ENCODE results near the gene SETBP1. TPM values are rescaled to one million over a fixed set of nuclear protein-coding genes. Genes with fewer than 3 reads are reported as not detected.

Gene SETBP1
- total RNA-seq, 1 donor from 2014 or later: 12.4 TPM

- Histone ChIP-seq H3K4me3 (ENCODE audit: insufficient read depth, low read depth, low read length) (no peak overlapping the region), H3K9me3 (ENCODE audit: insufficient read depth, low read depth, low read length) (no peaks in the 10 kb centered on the region), H3K36me3 (ENCODE audit: insufficient read depth, low read length) (no peaks in the 10 kb centered on the region), H3K9ac (ENCODE audit: low read length) (no peak overlapping the region), H3K4me1 (ENCODE audit: insufficient read depth, low read length) (no peaks in the 10 kb centered on the region), H3K27me3 (ENCODE audit: insufficient read depth, low read length) (no peaks in the 10 kb centered on the region), H2AFZ (ENCODE audit: low read depth, low read length) (no peak overlapping the region), H3K27ac (ENCODE audit: low read depth, low read length) (no peak overlapping the region), H4K20me1 (ENCODE audit: insufficient read depth, low read length) (no peaks in the 10 kb centered on the region), H3K4me2 (ENCODE audit: low read length) (no peak overlapping the region), H3K79me2 (ENCODE audit: insufficient read depth, low read length) (no peaks in the 10 kb centered on the region)
- Mint-ChIP-seq H3K27me3 (ENCODE audit: low read depth, unreplicated experiment) (no peaks in the 10 kb centered on the region), H3K4me3 (ENCODE audit: unreplicated experiment) (no peak overlapping the region), H3K27ac (ENCODE audit: unreplicated experiment) (no peak overlapping the region), H3K9me3 (ENCODE audit: unreplicated experiment) (peaks cover 6% of the 10 kb centered on the region), H3K36me3 (ENCODE audit: low read depth, unreplicated experiment) (peaks cover 6% of the 10 kb centered on the region), H3K4me1 (ENCODE audit: low read depth, unreplicated experiment) (no peaks in the 10 kb centered on the region)
- DNase-seq (ENCODE audit: low read depth) (no peak), FAIRE-seq (no peak)
- TF ChIP-seq CTCF (IDR thresholded peaks at IDR 0.05; ENCODE audit: insufficient read depth, low read depth, low read length) (no peak), EZH2 (IDR thresholded peaks at IDR 0.05; ENCODE audit: insufficient read depth, low read length) (no peak)
Observed at GRCh38 chr18:44880170-44880569, 199.5 kb downstream of the SETBP1 start.

GRCh38 chr18:44881461-44882162 is 200.9 kb downstream of the SETBP1 start:
- Histone ChIP-seq H4K20me1 (ENCODE audit: insufficient read depth, low read length) (no peaks in the 10 kb centered on the region), H3K9me3 (ENCODE audit: insufficient read depth, low read depth, low read length) (no peaks in the 10 kb centered on the region), H3K27me3 (ENCODE audit: insufficient read depth, low read length) (no peaks in the 10 kb centered on the region), H3K4me1 (ENCODE audit: insufficient read depth, low read length) (no peaks in the 10 kb centered on the region), H3K36me3 (ENCODE audit: insufficient read depth, low read length) (no peaks in the 10 kb centered on the region), H3K9ac (ENCODE audit: low read length) (no peak overlapping the region), H3K4me2 (ENCODE audit: low read length) (no peak overlapping the region), H3K79me2 (ENCODE audit: insufficient read depth, low read length) (no peaks in the 10 kb centered on the region), H2AFZ (ENCODE audit: low read depth, low read length) (no peak overlapping the region), H3K4me3 (ENCODE audit: insufficient read depth, low read depth, low read length) (no peak overlapping the region), H3K27ac (ENCODE audit: low read depth, low read length) (no peak overlapping the region)
- Mint-ChIP-seq H3K27me3 (ENCODE audit: low read depth, unreplicated experiment) (no peaks in the 10 kb centered on the region), H3K36me3 (ENCODE audit: low read depth, unreplicated experiment) (peaks cover 3% of the 10 kb centered on the region), H3K4me3 (ENCODE audit: unreplicated experiment) (no peak overlapping the region), H3K27ac (ENCODE audit: unreplicated experiment) (no peak overlapping the region), H3K9me3 (ENCODE audit: unreplicated experiment) (peaks cover 6% of the 10 kb centered on the region), H3K4me1 (ENCODE audit: low read depth, unreplicated experiment) (no peaks in the 10 kb centered on the region)
- FAIRE-seq: no peak
- TF ChIP-seq EZH2 (IDR thresholded peaks at IDR 0.05; ENCODE audit: insufficient read depth, low read length) (no peak), CTCF (IDR thresholded peaks at IDR 0.05; ENCODE audit: insufficient read depth, low read depth, low read length) (no peak)
- DNase-seq (ENCODE audit: low read depth): no peak

- TF ChIP-seq CTCF (IDR thresholded peaks at IDR 0.05; ENCODE audit: insufficient read depth, low read depth, low read length): no peak
- no peak for TF ChIP-seq EZH2 (IDR thresholded peaks at IDR 0.05; ENCODE audit: insufficient read depth, low read length)
- Mint-ChIP-seq H3K27ac (ENCODE audit: unreplicated experiment) (no peak overlapping the region), H3K27me3 (ENCODE audit: low read depth, unreplicated experiment) (no peaks in the 10 kb centered on the region), H3K9me3 (ENCODE audit: unreplicated experiment) (peaks cover 6% of the 10 kb centered on the region), H3K36me3 (ENCODE audit: low read depth, unreplicated experiment) (peaks cover 3% of the 10 kb centered on the region), H3K4me1 (ENCODE audit: low read depth, unreplicated experiment) (peaks cover 4% of the 10 kb centered on the region), H3K4me3 (ENCODE audit: unreplicated experiment) (no peak overlapping the region)
- Histone ChIP-seq H4K20me1 (ENCODE audit: insufficient read depth, low read length) (no peaks in the 10 kb centered on the region), H2AFZ (ENCODE audit: low read depth, low read length) (no peak overlapping the region), H3K36me3 (ENCODE audit: insufficient read depth, low read length) (no peaks in the 10 kb centered on the region), H3K27ac (ENCODE audit: low read depth, low read length) (no peak overlapping the region), H3K4me3 (ENCODE audit: insufficient read depth, low read depth, low read length) (no peak overlapping the region), H3K79me2 (ENCODE audit: insufficient read depth, low read length) (no peaks in the 10 kb centered on the region), H3K4me1 (ENCODE audit: insufficient read depth, low read length) (no peaks in the 10 kb centered on the region), H3K27me3 (ENCODE audit: insufficient read depth, low read length) (no peaks in the 10 kb centered on the region), H3K9me3 (ENCODE audit: insufficient read depth, low read depth, low read length) (no peaks in the 10 kb centered on the region), H3K4me2 (ENCODE audit: low read length) (no peak overlapping the region), H3K9ac (ENCODE audit: low read length) (no peak overlapping the region)
- no peak for DNase-seq (ENCODE audit: low read depth)
- FAIRE-seq: no peak
Observed at GRCh38 chr18:44882163-44882868, 201.6 kb downstream of the SETBP1 start.

Measured in astrocyte (in vitro differentiated cells and primary cell).